ENCODE data around the gene CBFA2T2.

- TF ChIP-seq CTCF (IDR thresholded peaks at IDR 0.05) (no peak), POLR2A (IDR thresholded peaks at IDR 0.05) (no peak)
Measured at GRCh38 chr20:33645396-33645795, 155.5 kb downstream of the CBFA2T2 start.
